ENCODE measurements around the gene MEA1. TPM values are rescaled to one million over a fixed set of nuclear protein-coding genes. Genes with fewer than 3 reads are reported as not detected.

Gene MEA1
- 100 to 1,000 TPM; 105 to 109 TPM for total RNA-seq

DNA sequence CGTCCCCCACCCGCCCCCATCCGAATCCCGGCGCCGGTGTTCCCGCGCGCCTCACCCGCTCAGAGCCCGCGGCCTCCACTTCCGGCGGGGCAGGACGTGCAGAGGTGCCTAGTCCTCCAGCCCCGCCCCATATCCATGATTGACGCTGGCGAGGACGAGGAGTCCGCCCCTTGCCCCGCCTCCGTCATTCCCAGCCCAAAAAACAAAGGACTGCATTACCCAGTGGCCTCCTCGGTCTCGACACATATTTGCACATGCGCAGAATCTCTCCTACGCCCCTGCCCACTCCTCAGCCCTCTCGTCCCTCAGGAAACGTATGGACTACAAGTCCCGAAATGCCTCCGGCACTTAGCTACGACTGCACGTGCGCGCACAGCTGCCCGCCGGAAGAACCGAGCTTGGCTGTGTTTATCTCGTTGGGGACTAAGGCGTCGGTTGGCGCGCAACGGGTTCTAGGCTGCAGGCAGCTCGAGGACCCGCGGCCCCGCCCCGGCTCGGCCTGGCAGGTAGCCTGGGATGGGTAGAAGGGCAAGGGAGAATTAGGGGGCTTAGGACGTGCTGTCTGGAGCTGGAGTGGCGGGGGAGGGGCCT lies at the start of gene MEA1, which contains the start of gene KLHDC3:
Gene MEA1 (minus strand): TSS at position 104 of the 591 bp plus-strand sequence. CDS start 133 bp downstream, outside the sequence.
Gene KLHDC3 (plus strand): TSS at position 407 of the 591 bp plus-strand sequence. CDS start 2,944 bp downstream, outside the sequence.
- POLR2A ChIA-PET = interaction anchor here (0.6 to 4.1 kb wide), 10 partner anchors 9 to 156 kb away, joined by 3 to 13 read pairs (median 5); partner anchors contain the start of genes CNPY3, CUL7, KLC4 and MRPL2
- CTCF ChIA-PET = interaction anchor here (0.6 to 1.7 kb wide), 3 partner anchors 19 to 130 kb away, joined by 3 to 6 read pairs (median 5); no protein-coding TSS in a partner anchor

- ChIA-PET CTCF (interaction anchor here (0.7 kb wide), 1 partner anchor 411 kb away, joined by 3 read pairs; no protein-coding TSS in a partner anchor), POLR2A (no interaction called here)
Measured at GRCh38 chr6:43062818-43063217, 49.1 kb upstream of the MEA1 start.

GRCh38 chr6:43061861-43062260 lies 48.1 kb upstream of the MEA1 start:
- ChIA-PET CTCF (no interaction called here), POLR2A (no interaction called here)

GRCh38 chr6:43060755-43061633 lies 47.2 kb upstream of the MEA1 start:
- ChIA-PET POLR2A (interaction anchor here (1.1 kb wide), 1 partner anchor 131 kb away, joined by 4 read pairs; no protein-coding TSS in a partner anchor), CTCF (interaction anchor here (0.6 to 1.2 kb wide), 2 partner anchors 83 to 132 kb away, joined by 3 to 5 read pairs; no protein-coding TSS in a partner anchor)

GRCh38 chr6:43060034-43060754 lies 46.4 kb upstream of the MEA1 start:
- ChIA-PET CTCF (interaction anchor here (0.6 to 1.2 kb wide), 3 partner anchors 83 to 131 kb away, joined by 3 to 5 read pairs (median 4); no protein-coding TSS in a partner anchor), POLR2A (interaction anchor here (1.1 to 1.4 kb wide), 2 partner anchors 39 to 130 kb away, joined by 4 to 6 read pairs; partner anchors contain the start of gene RRP36)

DNA sequence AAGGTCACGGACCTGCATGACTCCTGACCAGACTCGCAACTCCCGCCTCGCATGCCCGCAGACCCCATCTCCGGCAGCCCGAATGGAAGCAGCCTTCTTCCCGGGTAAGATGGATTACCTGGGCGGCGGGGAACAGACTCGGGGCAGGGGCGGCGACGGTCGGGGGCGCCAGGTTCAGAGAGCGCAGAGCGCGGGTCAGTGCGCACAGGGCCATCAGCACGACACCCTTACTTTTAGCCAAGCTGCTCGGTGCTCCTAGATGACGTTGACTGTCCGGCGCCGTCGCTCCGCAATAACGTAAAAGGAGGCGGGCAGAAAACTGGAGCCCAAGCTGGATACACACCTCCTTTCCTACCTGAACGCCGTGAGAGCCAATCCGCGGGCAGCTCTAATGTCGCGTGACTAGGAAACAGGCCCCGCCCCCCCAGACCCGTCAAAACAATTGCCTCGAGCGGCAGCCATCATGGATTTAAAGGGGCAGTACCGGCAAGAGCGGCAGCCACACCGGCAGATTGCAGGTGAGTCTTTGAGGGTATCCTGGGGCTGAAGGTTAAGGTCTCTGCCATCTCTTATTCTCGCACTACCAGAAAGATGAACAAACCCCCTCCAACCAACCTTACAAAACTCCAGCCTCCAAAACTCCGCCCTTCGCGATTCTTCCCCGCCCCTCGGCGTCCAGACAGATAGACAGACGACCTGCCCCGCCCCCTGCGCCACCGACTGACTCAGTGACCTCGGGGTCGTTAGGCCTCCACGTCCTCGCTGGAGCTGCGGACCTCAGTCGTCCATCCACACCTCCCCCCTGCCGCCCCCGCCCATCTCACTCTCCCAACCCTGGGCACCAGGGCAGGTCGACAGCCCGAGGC lies 45.7 kb upstream of the MEA1 start, which contains the start of the genes KLC4 and MRPL2:
Gene KLC4 (plus strand): TSS at position 464 of the 866 bp plus-strand sequence. CDS start 1,705 bp downstream, outside the sequence.
Gene MRPL2 (minus strand): TSS at position 267 of the 866 bp plus-strand sequence. CDS start 53 bp downstream, at position 214.
- ChIA-PET POLR2A (interaction anchor here (0.6 to 1.4 kb wide), 6 partner anchors 38 to 130 kb away, joined by 3 to 6 read pairs (median 4); partner anchors contain the start of genes KLHDC3, PEX6, PPP2R5D and RRP36), CTCF (interaction anchor here (0.7 to 1.2 kb wide), 4 partner anchors 57 to 158 kb away, joined by 3 to 5 read pairs (median 4); partner anchors contain the start of gene CNPY3)

DNA sequence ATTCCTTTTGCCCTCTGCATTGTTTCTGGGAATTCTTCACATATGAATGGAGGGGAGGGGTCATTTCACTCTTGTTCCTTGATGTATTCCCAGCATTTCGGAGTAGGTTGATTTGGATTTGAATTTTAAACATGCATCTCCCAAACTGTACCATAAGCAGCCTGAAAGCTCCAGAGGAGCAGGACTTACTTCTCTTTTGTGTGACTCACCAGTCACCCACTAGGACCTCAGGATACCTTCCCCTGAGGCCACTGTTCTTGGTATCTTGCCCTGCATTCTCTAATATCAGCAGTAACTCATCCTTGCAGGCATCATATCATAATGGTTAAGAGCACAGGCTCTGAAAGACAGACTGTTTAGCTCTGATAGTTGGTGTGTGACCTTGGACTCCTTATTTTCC lies 44.8 kb upstream of the MEA1 start:
- CTCF ChIA-PET = interaction anchor here (0.5 to 1.2 kb wide), 4 partner anchors 56 to 895 kb away, joined by 3 to 5 read pairs (median 4); partner anchors contain the start of gene CNPY3
- POLR2A ChIA-PET = interaction anchor here (0.8 to 1.4 kb wide), 3 partner anchors 45 to 129 kb away, joined by 3 to 5 read pairs (median 3); partner anchors contain the start of genes CNPY3 and PEX6

DNA sequence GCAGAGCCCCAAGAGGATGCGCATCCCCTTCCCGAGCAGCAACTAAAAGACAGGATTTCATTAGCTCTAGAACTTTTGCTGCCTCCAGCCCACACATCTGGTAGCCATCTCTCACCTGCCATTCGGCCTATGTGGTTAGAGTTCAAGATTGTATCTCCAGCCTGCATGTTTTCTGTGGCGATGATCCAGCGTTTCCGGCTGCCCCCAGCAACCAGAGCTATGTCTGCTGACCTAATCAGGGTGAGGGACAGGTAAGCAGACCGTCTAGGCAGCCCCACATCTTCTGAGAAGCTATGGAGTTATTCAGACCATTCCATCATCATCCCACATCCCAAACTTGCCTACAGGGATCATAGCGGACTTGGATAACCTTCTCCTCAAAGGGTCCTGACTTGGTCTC lies 42.2 kb upstream of the MEA1 start:
- POLR2A ChIA-PET = interaction anchor here (0.6 kb wide), 1 partner anchor 126 kb away, joined by 4 read pairs; the partner anchor contains the start of gene CNPY3
- CTCF ChIA-PET = interaction anchor here (0.8 kb wide), 1 partner anchor 88 kb away, joined by 3 read pairs; no protein-coding TSS in a partner anchor

DNA sequence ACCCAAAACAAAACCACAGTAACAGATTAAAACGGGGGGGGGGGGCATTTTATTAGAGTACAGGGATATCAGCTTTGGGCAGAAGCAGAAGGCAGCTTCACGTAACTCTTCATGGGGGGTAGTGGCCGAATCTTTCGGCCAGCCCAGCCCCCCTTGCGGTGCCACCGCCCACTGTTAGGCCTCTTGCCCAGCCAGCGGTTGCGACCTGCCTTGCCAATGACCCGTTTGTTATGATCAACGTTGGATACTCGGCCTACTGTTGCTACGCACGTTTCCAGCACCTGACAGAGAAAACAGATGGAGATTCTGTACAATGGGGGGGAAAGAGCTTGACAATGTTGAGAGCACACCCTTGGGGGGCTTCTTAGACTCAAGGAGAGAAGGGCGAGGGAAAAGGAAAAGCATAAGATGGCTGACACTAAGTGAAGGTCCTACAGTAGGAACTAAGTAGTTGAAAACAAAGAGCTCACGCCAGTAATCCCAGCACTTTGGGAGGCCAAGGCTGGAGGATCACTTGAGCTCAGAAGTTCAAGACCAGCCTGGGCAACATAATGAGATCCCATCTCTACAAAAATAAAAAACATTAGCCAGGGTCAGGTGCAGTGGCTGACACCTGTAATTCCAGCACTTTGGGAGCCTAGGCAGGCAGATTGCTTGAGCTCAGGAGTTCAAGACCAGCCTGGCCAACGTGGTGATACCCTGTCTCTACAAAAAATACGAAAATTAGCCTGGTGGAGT lies 40.6 kb upstream of the MEA1 start:
- CTCF ChIA-PET = interaction anchor here (0.6 to 1.5 kb wide), 5 partner anchors 33 to 360 kb away, joined by 3 to 4 read pairs (median 3); partner anchors contain the start of gene RRP36
- POLR2A ChIA-PET = interaction anchor here (0.6 to 1.7 kb wide), 9 partner anchors 30 to 491 kb away, joined by 3 to 8 read pairs (median 4); partner anchors contain the start of genes CNPY3, KLHDC3, MEA1 and PEX6

- POLR2A ChIA-PET = interaction anchor here (0.6 to 1.7 kb wide), 9 partner anchors 30 to 490 kb away, joined by 3 to 8 read pairs (median 4); partner anchors contain the start of genes CNPY3, KLHDC3, MEA1 and PEX6
- CTCF ChIA-PET = interaction anchor here (0.6 to 1.5 kb wide), 4 partner anchors 89 to 361 kb away, joined by 3 to 4 read pairs (median 4); no protein-coding TSS in a partner anchor
Measured at GRCh38 chr6:43053545-43054205, 39.9 kb upstream of the MEA1 start, which contains the start of gene CUL7. Gene CUL7 (minus strand): TSS chr6:43053851. CDS start chr6:43052788, 1,063 bp downstream.

- ChIA-PET POLR2A (interaction anchor here (1.1 to 1.6 kb wide), 4 partner anchors 39 to 124 kb away, joined by 3 to 8 read pairs (median 4); partner anchors contain the start of genes CNPY3, KLHDC3, MEA1 and SRF), CTCF (interaction anchor here (0.8 kb wide), 1 partner anchor 361 kb away, joined by 3 read pairs; no protein-coding TSS in a partner anchor)
Measured at GRCh38 chr6:43052842-43053544, 39.2 kb upstream of the MEA1 start.

- POLR2A ChIA-PET = no interaction called here
- CTCF ChIA-PET = interaction anchor here (0.7 to 0.8 kb wide), 2 partner anchors 30 to 138 kb away, joined by 3 to 5 read pairs; no protein-coding TSS in a partner anchor
Measured at GRCh38 chr6:43052225-43052841, 38.6 kb upstream of the MEA1 start.

GRCh38 chr6:43050981-43051380 lies 37.2 kb upstream of the MEA1 start:
- CTCF ChIA-PET = no interaction called here
- POLR2A ChIA-PET = no interaction called here

DNA sequence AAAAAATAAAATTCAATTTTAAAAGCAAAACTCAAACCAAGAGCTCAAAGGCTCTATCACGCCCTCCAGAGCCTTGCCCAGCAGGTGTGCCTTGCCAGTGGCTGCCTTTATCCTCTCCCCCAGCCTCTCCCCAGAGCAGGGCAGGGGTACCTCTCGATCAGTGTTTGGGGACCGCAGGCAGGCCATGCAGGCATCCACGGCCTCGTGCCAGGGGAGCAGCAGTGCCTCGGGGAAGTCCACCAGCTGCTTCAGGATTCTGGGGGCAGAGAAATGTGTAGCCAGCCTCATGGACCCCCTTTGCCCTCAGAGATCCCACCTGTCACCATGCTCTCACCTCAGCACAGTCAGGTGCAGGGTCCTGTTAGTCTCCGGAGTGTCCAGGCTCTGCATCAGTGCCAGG lies 34.3 kb upstream of the MEA1 start:
- POLR2A ChIA-PET = no interaction called here
- CTCF ChIA-PET = interaction anchor here (0.5 kb wide), 1 partner anchor 278 kb away, joined by 3 read pairs; no protein-coding TSS in a partner anchor
